HG03432 (cell line): Measurements from ENCODE around the gene KCNC3.
"Not testable (repeated sequence)": the region's sequence is repeated elsewhere in the genome, so short reads cannot be mapped to it uniquely, and the experiment has no call there.

ENCODE experiments used
- ATAC-seq: cut with Tn5 transposase; IDR thresholded peaks from one replicate; pipeline ENCODE4 v1.9.1; 2021; ENCODE audit warnings: mild to moderate bottlenecking, moderate library complexity; ENCODE audit not compliant: unreplicated experiment

Gene KCNC3

GRCh38 chr19:50356691-50357177 lies 27.6 kb upstream of the KCNC3 start:
- no peak for ATAC-seq

- ATAC-seq: not testable (repeated sequence)
These were observed 24.3 kb upstream of the KCNC3 start for GRCh38 chr19:50353487-50353880.

DNA sequence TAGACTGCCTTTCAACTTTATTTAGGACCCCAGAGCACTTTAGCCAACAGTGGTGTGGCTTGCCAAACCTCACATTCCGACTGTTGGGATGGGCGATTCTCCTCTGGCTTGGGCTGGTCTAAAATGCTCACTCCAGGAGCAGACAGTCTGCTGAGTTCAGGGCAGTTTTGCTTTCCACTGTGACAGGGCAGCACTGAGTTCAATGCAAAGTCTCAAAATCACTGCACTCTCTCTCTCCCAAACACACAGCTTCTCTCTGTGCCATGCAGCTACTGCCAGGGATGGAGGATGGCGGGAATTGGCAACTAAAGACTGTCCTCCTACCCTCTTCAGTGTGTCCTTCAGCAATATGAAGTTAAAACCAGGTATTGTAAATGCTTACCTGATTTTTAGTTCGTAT lies 23.1 kb upstream of the KCNC3 start:
- ATAC-seq: no peak

DNA sequence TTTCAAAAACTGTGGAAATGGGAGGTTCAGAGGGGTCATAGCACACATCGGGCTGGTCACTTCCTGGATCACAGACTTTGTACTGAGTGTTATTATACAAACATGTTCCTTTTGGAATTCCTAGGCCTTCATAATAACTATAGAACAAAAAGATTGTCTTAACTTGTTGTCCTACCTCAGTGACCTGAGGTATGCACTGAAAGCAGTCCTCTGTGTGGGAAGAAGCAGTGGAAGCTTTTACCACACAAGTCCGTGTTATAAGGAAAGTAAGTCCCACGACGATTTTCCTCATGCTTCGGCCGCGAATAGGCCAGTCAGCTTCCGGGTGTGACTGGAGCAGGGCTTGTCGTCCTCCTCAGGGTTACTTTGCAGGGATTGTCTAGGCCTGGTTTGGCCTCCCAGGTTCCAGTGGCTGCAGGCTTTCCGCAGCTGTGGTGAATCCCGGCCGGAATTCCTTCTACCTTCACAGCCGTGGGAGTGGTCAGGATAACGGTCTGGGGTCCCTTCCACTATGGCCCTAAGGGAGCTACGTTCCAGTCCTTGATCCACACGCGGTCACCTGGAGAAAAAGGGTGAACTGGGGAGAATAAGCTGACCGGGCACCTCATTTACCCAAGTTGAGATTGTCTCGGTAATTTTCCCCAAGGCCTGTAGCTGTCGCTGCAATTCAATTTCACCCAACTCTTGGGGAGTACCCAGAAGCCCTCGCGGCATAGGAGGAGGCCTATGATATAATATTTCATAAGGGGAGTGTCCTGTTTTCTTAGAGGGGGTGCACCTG lies 20.3 kb upstream of the KCNC3 start:
- no peak for ATAC-seq

DNA sequence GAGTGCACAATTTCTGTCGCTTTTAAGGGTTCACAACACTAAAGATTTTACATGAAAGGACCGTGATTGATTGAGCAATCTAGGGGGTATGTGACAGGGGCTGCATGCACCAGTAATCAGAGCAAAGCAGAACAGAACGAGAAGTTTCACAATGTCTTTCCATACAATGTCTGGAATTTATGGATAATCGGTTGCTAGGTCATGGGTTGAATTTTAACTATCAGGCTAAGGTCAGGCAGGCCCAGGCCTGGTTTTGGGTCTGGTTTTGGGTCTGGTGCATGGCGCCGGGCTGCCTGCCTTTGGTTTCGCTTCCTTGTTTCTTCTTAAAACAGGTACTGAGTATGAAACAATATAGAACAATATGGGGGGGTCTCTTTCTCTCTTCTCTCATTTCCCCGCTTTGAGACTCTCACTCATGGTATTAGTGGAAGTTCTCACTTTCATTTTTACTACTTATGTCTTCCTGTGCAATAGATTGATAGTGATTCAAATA lies 18.0 kb upstream of the KCNC3 start:
- ATAC-seq: peak; percentile 52

- ATAC-seq: peak; percentile 50
These were observed 15.6 kb upstream of the KCNC3 start for GRCh38 chr19:50344661-50345318.

GRCh38 chr19:50341091-50341564 lies 12.0 kb upstream of the KCNC3 start:
- peak; percentile 50 for ATAC-seq

- no peak for ATAC-seq
These were observed 11.2 kb upstream of the KCNC3 start for GRCh38 chr19:50340331-50340730.

GRCh38 chr19:50337031-50337430 lies 7.9 kb upstream of the KCNC3 start:
- not testable (repeated sequence) for ATAC-seq

GRCh38 chr19:50334741-50335421 lies 5.7 kb upstream of the KCNC3 start:
- ATAC-seq: no peak

GRCh38 chr19:50333737-50334617 lies 4.8 kb upstream of the KCNC3 start:
- peak; percentile 31 for ATAC-seq

GRCh38 chr19:50333235-50333736 lies 4.1 kb upstream of the KCNC3 start:
- peak; percentile 43 for ATAC-seq

DNA sequence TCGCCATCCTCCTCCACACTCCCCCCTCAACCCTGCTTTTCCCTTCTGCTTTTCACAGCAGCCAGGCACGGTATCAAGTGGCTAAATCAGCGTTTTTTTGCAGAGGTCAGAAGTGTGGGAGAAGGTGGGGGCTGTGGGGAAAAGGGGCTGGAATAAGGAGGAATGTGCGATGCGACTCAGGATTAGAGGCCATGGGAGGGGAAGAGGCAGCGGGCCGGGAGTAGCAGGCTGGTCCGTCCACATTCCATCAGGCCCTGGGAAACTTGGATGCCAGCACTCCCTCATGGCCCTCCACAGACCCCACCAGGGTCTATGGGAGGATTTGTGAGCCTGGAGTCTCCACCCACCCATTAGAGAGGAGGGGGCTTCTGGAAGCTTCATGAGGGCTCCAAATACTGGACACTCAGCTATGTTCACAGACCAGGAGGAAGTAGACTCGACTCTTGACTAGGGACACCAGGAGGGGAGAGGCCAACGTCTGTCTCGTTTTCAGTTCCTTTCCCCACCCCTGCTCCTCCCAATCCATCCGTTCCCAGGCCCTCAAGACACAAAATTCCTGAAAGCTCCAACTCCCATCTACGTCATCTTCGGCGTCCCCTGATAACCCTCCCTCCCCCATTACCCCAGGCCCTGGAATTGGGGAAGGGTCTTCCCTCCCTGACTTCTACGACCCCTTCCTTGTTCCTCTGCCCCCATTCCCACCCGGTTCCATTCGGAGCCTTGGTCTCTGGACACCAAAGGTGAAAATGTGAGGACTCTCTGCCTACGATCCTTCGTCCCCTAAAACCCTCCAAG lies 3.3 kb upstream of the KCNC3 start:
- no peak for ATAC-seq

GRCh38 chr19:50331994-50332243 lies 2.7 kb upstream of the KCNC3 start:
- ATAC-seq: no peak

GRCh38 chr19:50331221-50331993 lies 2.2 kb upstream of the KCNC3 start:
- ATAC-seq: no peak

DNA sequence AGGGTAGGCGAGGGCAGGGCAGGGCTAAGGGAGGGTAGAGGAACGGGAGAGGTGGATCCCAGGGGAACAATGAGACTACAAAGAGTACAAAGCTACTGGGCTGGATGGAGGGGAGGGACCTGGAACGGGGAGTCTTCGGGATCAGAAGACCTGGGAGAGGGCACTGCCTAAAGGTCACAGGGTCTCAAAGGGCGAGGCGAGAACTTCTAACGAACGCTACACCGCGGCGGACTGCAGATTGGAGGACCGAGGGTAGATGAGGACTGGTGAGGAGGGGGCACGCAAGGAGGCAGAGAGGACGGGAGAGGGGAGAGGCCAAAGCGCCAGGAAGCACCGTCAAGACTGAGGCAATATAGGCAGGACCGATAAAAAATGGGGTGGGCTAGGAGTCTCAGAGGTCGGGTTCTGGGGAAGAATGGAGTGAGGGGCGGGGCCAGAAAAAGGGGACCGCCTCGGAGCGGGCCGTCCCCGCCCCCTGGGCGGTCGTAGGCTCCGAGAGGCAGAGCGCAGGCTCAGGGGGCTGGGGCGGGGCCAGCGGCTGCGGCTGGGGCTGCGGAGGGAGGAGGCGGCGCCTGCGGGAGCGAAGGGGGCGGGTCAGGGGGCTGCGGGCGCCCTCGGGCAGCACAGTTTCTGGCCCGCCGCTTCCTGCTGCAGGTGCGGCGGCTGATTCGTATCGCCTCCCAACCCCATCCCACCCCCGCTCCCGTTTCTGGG lies 1.3 kb upstream of the KCNC3 start:
- peak; percentile 31 for ATAC-seq

DNA sequence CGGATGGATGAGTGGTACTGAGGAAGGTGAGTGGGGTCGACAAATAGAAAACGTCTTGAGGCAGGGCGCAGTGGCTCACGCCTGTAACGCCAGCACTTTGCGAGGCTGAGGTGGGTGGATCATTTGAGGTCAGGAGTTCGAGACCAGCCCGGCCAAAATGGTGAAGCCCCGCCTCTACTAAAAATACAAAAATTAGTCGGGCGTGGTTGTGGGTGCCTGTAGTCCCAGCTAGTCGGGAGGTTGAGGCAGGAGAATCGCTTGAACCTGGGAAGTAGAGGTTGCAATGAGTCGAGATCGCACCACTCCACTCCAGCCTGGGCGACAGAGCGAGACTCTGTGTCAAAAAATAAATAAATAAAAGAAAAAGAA lies 733 bp upstream of the KCNC3 start:
- not testable (repeated sequence) for ATAC-seq

DNA sequence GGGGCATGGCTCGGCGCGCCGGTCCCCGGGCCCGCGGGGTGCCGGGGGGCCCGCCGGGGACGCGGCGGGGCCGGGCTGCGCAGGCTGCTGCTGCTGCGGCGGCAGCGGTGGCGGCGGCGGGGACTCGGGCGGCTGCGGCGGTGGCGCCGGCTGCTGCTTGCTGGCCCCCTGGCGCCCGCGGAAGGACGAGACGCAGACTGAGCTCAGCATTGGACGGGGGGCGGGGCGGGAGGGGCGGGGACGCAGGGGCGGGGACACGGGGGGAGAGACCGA lies 368 bp downstream of the KCNC3 start:
- ATAC-seq: no peak
